ENCODE measurements around the gene SPATA6L. TPM values are rescaled to one million over a fixed set of nuclear protein-coding genes. Genes with fewer than 3 reads are reported as not detected.

The SPATA6L gene
- total RNA-seq, 1 experiment from 2014 or later = 0.57 TPM

GRCh38 chr9:4569101-4569500, 97.2 kb downstream of the SPATA6L start:
- H3K4me1 ChIP-seq (ENCODE audit: control insufficient read depth in 1 of 2, insufficient read depth in 2 of 2, low read length in 2 of 2) = no peaks in the 10 kb centered on the region
- ChIA-PET RAD21 (ENCODE audit: low non-redundant PET in 1 of 2, low total read pairs in 2 of 2, uncharacterized antibody in 2 of 2, unreplicated experiment in 2 of 2) (no interaction called here), CTCF (no interaction called here), POLR2A (no interaction called here)
- BruUV-seq (replicated peaks) = no TSS peak
- H3K36me3 ChIP-seq (ENCODE audit: control insufficient read depth in 1 of 2, insufficient read depth in 2 of 2, low read length in 2 of 2) = no peaks in the 10 kb centered on the region
- H3K79me2 ChIP-seq (ENCODE audit: insufficient read depth, low read length) = no peaks in the 10 kb centered on the region
- H4K20me1 ChIP-seq (ENCODE audit: insufficient read depth) = no peaks in the 10 kb centered on the region
- no peaks in the 10 kb centered on the region for H3K9me3 ChIP-seq (ENCODE audit: control insufficient read depth in 1 of 2, insufficient read depth in 1 of 2, low read depth in 1 of 2, low read length in 2 of 2)
- DNase-seq (ENCODE audit: low read depth, low spot score) = no peak
- H3K27me3 ChIP-seq (ENCODE audit: insufficient read depth, low read length) = no peaks in the 10 kb centered on the region
- no peak overlapping the region for H3K4me2 ChIP-seq (ENCODE audit: low read length)
- intact Hi-C loops (cut with micrococcal nuclease) = no loop called here
- H3K27ac ChIP-seq (ENCODE audit: low read depth, low read length) = no peak overlapping the region
- H3K9me2 ChIP-seq (ENCODE audit: insufficient read depth) = no peaks in the 10 kb centered on the region
- TF ChIP-seq ZNF274 (IDR thresholded peaks at IDR 0.05; ENCODE audit: low read depth, low read length) = no peak
- no peak for TF ChIP-seq ZBTB33 (IDR thresholded peaks at IDR 0.05; ENCODE audit: extremely low read depth, insufficient replicate concordance, low read length)
- no peak for TF ChIP-seq POLR2AphosphoS5 (IDR thresholded peaks at IDR 0.05; ENCODE audit: low read depth, low read length)
- TF ChIP-seq REST (IDR thresholded peaks at IDR 0.05; ENCODE audit: low read depth) = no peak
- TF ChIP-seq SIN3A (IDR thresholded peaks at IDR 0.05; ENCODE audit: low read depth) = no peak
- no peak for TF ChIP-seq ZFX (IDR thresholded peaks at IDR 0.05)
- no peak for TF ChIP-seq ELF1 (IDR thresholded peaks at IDR 0.05; ENCODE audit: borderline replicate concordance, low read depth)
- TF ChIP-seq RAD21 (IDR thresholded peaks at IDR 0.05; ENCODE audit: low read depth) = no peak
- TF ChIP-seq SRF (IDR thresholded peaks at IDR 0.05; ENCODE audit: low read depth) = no peak
- no peak for TF ChIP-seq EGR1 (IDR thresholded peaks at IDR 0.05; ENCODE audit: low read depth)
- no peak for TF ChIP-seq CBX3 (IDR thresholded peaks at IDR 0.05; ENCODE audit: low read depth)
- no peak for TF ChIP-seq FOSL1 (IDR thresholded peaks at IDR 0.05; ENCODE audit: low read depth)
- no peak for TF ChIP-seq EZH2phosphoT487 (IDR thresholded peaks at IDR 0.05; ENCODE audit: borderline replicate concordance)
- TF ChIP-seq ATF3 (IDR thresholded peaks at IDR 0.05) = no peak
- TF ChIP-seq CEBPB (IDR thresholded peaks at IDR 0.05; ENCODE audit: low read depth) = no peak
- no peak for TF ChIP-seq YY1 (IDR thresholded peaks at IDR 0.05; ENCODE audit: extremely low read depth, insufficient replicate concordance, low read depth, low read length)
- no peak for TF ChIP-seq POLR2A (IDR thresholded peaks at IDR 0.05; ENCODE audit: borderline replicate concordance, extremely low read depth, insufficient read depth, insufficient read length)
- no peak for TF ChIP-seq SP1 (IDR thresholded peaks at IDR 0.05; ENCODE audit: low read depth)
- no peak overlapping the region for H3K4me3 ChIP-seq (replicated peaks in 1 of 2; ENCODE audit: low read depth in 1 of 2, low read length in 2 of 2)
- no peak overlapping the region for H2AFZ ChIP-seq (ENCODE audit: low read depth, low read length, poor library complexity, severe bottlenecking)
- H3K9ac ChIP-seq (ENCODE audit: low read length) = no peak overlapping the region
- ATAC-seq = no peak

Data from HCT116 (cell line).